Activated T-helper 1 cell treated with anti-CD3 and anti-CD28 coated beads, Interleukin-12 subunit alpha, Interleukin-12 subunit beta, Interleukin-2, Interleukin-4 antibody, amounts not matched to agents 30 ng/mL and 10 ng/mL and 1 ng/mL, durations not matched to agents 14 hours and 24 hours and 36 hours (primary cell): ENCODE results near the gene SLC45A3. TPM values are rescaled to one million over a fixed set of nuclear protein-coding genes. Genes with fewer than 3 reads are reported as not detected.
"Not testable (repeated sequence)": the region's sequence is repeated elsewhere in the genome, so short reads cannot be mapped to it uniquely, and the experiment has no call there.

Experiments used
- DNase-seq: peaks from one replicate; pipeline ENCODE4 v3.0.0; 2021; ENCODE audit warnings: low spot score
- H3K27ac Mint-ChIP-seq: one replicate; pipeline ENCODE4 v1.8.0; 2021; ENCODE audit warnings: mild to moderate bottlenecking, mixed read lengths
- H3K27me3 Mint-ChIP-seq: one replicate; pipeline ENCODE4 v1.8.0; 2022; ENCODE audit warnings: mild to moderate bottlenecking, moderate library complexity, mixed read lengths; ENCODE audit not compliant: insufficient read depth
- H3K36me3 Mint-ChIP-seq: one replicate; pipeline ENCODE4 v1.8.0; 2021; ENCODE audit warnings: low read depth, mixed read lengths
- H3K4me1 Mint-ChIP-seq: one replicate; pipeline ENCODE4 v1.8.0; 2021; ENCODE audit warnings: low read depth, mixed read lengths
- H3K4me3 Mint-ChIP-seq: one replicate; pipeline ENCODE4 v1.8.0; 2021; ENCODE audit warnings: mild to moderate bottlenecking, moderate library complexity, mixed read lengths
- H3K9me3 Mint-ChIP-seq: one replicate; pipeline ENCODE4 v1.8.0; 2021; ENCODE audit warnings: mixed read lengths
- intact Hi-C: fragments of 100-400 bp; cut with micrococcal nuclease; formaldehyde crosslinking; loops from one replicate; pipeline ENCODE4 v1.15.1; 2024
- total RNA-seq: library from RNA; stranded (reverse); gene quantifications from 2 replicates; pipeline ENCODE4 v1.2.3, GENCODE V29; 2022

SLC45A3 gene, protein sequence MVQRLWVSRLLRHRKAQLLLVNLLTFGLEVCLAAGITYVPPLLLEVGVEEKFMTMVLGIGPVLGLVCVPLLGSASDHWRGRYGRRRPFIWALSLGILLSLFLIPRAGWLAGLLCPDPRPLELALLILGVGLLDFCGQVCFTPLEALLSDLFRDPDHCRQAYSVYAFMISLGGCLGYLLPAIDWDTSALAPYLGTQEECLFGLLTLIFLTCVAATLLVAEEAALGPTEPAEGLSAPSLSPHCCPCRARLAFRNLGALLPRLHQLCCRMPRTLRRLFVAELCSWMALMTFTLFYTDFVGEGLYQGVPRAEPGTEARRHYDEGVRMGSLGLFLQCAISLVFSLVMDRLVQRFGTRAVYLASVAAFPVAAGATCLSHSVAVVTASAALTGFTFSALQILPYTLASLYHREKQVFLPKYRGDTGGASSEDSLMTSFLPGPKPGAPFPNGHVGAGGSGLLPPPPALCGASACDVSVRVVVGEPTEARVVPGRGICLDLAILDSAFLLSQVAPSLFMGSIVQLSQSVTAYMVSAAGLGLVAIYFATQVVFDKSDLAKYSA
- 0.81 and 1.1 TPM in 2 replicates for total RNA-seq

GRCh38 chr1:205680073-205680851, at the start of gene SLC45A3:
Gene SLC45A3, minus strand, starts transcription at chr1:205680509. Its CDS starts 15,853 bp downstream, at chr1:205664656.
- Mint-ChIP-seq H3K27ac (no peak within 1 kb of the TSS), H3K4me1 (peaks cover 14% of the 10 kb centered on the region), H3K27me3 (peaks cover 33% of the 10 kb centered on the region), H3K9me3 (no peaks in the 10 kb centered on the region), H3K4me3 (peak within 1 kb of the TSS; percentile 82), H3K36me3 (no peaks in the 10 kb centered on the region)
- intact Hi-C loops = loop anchor here (1.0 to 2.0 kb wide), 2 partner anchors 31 to 69 kb away; no protein-coding TSS in a partner anchor
- no peak for DNase-seq

DNA sequence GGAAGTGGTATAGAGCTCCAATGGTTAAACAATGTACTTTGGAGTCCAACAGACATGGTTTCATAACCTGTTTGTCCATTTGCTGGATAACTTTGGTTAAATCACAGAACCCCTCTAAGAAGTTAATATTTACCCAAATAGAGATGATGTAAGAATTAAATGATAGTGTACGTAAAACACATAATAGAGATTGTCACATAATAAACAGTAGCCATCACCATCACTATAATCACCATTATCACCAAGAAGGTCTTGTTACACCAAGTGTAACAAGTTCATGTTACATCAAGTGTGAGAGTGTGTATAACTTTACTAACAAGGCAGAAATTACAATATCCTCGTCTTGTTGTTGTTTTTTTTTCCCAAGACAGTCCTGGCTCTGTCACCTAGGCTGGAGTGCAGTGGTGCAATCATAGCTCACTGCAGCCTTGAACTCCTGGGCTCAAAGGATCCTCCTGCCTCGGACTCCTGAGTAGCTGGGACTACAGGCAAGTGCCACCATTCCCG, 46.4 kb upstream of the SLC45A3 start:
- H3K4me3 Mint-ChIP-seq = no peak overlapping the region
- H3K9me3 Mint-ChIP-seq = no peaks in the 10 kb centered on the region
- intact Hi-C loops = no loop called here
- H3K4me1 Mint-ChIP-seq = peaks cover 35% of the 10 kb centered on the region
- peaks cover 39% of the 10 kb centered on the region for H3K36me3 Mint-ChIP-seq
- H3K27ac Mint-ChIP-seq = no peak overlapping the region
- H3K27me3 Mint-ChIP-seq = no peaks in the 10 kb centered on the region
- no peak for DNase-seq

DNA sequence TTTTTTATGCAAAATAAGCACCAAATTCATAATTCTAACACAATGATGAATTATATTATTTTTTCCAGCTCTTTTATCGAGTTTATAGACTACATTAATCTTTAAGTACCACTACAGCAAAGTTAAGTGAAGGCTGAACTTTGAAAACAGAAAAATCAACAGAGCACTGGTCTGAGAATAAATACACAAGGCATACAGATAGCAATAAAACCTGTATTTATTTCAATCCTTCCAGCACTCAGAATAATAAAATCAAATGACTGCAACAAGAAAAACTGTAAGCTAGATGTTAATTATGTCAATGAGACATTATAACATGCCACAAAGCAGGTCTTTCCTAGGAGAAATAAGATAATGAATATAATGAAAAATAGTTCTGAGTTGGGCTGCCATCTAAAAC, 45.2 kb upstream of the SLC45A3 start:
- Mint-ChIP-seq H3K9me3 (no peaks in the 10 kb centered on the region), H3K27me3 (no peaks in the 10 kb centered on the region), H3K4me3 (no peak overlapping the region), H3K4me1 (peaks cover 31% of the 10 kb centered on the region), H3K27ac (no peak overlapping the region), H3K36me3 (peaks cover 38% of the 10 kb centered on the region)
- intact Hi-C loops = no loop called here
- DNase-seq = no peak

- intact Hi-C loops = not testable (repeated sequence)
These were observed 40.4 kb upstream of the SLC45A3 start for GRCh38 chr1:205720740-205721139.

GRCh38 chr1:205719762-205720161, 39.5 kb upstream of the SLC45A3 start:
- Mint-ChIP-seq H3K4me1 (peaks cover 37% of the 10 kb centered on the region), H3K27me3 (no peaks in the 10 kb centered on the region), H3K4me3 (peak overlapping the region; percentile 20), H3K9me3 (no peaks in the 10 kb centered on the region), H3K27ac (peak overlapping the region; percentile 70), H3K36me3 (peaks cover 57% of the 10 kb centered on the region)
- intact Hi-C loops = loop anchor here (1.0 kb wide), 2 partner anchors 29 to 53 kb away; no protein-coding TSS in a partner anchor
- no peak for DNase-seq

More at GRCh38 chr1:205720740-205721139, 40.4 kb upstream of the SLC45A3 start:
- Mint-ChIP-seq H3K4me1 (peaks cover 46% of the 10 kb centered on the region), H3K36me3 (peaks cover 58% of the 10 kb centered on the region)
- not testable (repeated sequence) for H3K27me3 Mint-ChIP-seq, H3K9me3 Mint-ChIP-seq, DNase-seq, H3K27ac Mint-ChIP-seq, H3K4me3 Mint-ChIP-seq

DNA sequence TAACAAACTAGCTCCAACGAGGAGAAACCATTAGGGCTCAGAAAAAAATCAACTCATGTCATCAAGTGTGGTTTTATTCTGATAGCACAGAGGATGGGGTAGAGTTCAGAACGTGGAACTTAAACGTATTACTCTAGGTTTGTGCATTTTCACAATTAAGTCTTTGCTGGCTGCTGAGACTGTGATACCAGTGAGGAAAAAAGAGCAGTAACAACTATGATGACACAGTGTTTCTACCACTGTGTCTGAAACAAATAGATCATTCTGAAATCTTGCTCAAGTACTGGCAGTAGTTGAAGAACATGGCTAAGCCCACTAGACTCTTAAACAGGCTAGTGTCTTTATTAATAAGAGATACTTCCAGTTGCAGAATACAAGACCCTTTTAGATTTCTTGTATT, 38.7 kb upstream of the SLC45A3 start:
- Mint-ChIP-seq H3K36me3 (peaks cover 58% of the 10 kb centered on the region), H3K27me3 (no peaks in the 10 kb centered on the region), H3K4me1 (peaks cover 34% of the 10 kb centered on the region), H3K9me3 (no peaks in the 10 kb centered on the region), H3K27ac (peak overlapping the region; percentile 42), H3K4me3 (no peak overlapping the region)
- intact Hi-C loops = loop anchor here (1.0 kb wide), 2 partner anchors 29 to 53 kb away; no protein-coding TSS in a partner anchor
- DNase-seq = no peak

- Mint-ChIP-seq H3K27ac (no peak overlapping the region), H3K9me3 (no peaks in the 10 kb centered on the region), H3K27me3 (no peaks in the 10 kb centered on the region), H3K4me3 (no peak overlapping the region), H3K36me3 (peaks cover 51% of the 10 kb centered on the region), H3K4me1 (peaks cover 33% of the 10 kb centered on the region)
- intact Hi-C loops = no loop called here
- no peak for DNase-seq
These were observed 36.2 kb upstream of the SLC45A3 start for GRCh38 chr1:205716371-205717132.

GRCh38 chr1:205715628-205716027, 35.3 kb upstream of the SLC45A3 start:
- Mint-ChIP-seq H3K4me3 (no peak overlapping the region), H3K36me3 (peaks cover 50% of the 10 kb centered on the region), H3K9me3 (no peaks in the 10 kb centered on the region), H3K4me1 (peaks cover 37% of the 10 kb centered on the region), H3K27ac (no peak overlapping the region), H3K27me3 (no peaks in the 10 kb centered on the region)
- DNase-seq = no peak
- intact Hi-C loops = no loop called here

GRCh38 chr1:205714906-205715246, 34.6 kb upstream of the SLC45A3 start:
- Mint-ChIP-seq H3K4me1 (peaks cover 30% of the 10 kb centered on the region), H3K4me3 (no peak overlapping the region), H3K36me3 (peaks cover 42% of the 10 kb centered on the region), H3K27ac (no peak overlapping the region), H3K27me3 (no peaks in the 10 kb centered on the region), H3K9me3 (no peaks in the 10 kb centered on the region)
- DNase-seq = no peak
- intact Hi-C loops = no loop called here

- Mint-ChIP-seq H3K4me3 (no peak overlapping the region), H3K4me1 (peaks cover 25% of the 10 kb centered on the region), H3K36me3 (peaks cover 37% of the 10 kb centered on the region), H3K27me3 (no peaks in the 10 kb centered on the region), H3K27ac (no peak overlapping the region), H3K9me3 (no peaks in the 10 kb centered on the region)
- intact Hi-C loops = no loop called here
- no peak for DNase-seq
These were observed 34.0 kb upstream of the SLC45A3 start for GRCh38 chr1:205714190-205714905.

DNA sequence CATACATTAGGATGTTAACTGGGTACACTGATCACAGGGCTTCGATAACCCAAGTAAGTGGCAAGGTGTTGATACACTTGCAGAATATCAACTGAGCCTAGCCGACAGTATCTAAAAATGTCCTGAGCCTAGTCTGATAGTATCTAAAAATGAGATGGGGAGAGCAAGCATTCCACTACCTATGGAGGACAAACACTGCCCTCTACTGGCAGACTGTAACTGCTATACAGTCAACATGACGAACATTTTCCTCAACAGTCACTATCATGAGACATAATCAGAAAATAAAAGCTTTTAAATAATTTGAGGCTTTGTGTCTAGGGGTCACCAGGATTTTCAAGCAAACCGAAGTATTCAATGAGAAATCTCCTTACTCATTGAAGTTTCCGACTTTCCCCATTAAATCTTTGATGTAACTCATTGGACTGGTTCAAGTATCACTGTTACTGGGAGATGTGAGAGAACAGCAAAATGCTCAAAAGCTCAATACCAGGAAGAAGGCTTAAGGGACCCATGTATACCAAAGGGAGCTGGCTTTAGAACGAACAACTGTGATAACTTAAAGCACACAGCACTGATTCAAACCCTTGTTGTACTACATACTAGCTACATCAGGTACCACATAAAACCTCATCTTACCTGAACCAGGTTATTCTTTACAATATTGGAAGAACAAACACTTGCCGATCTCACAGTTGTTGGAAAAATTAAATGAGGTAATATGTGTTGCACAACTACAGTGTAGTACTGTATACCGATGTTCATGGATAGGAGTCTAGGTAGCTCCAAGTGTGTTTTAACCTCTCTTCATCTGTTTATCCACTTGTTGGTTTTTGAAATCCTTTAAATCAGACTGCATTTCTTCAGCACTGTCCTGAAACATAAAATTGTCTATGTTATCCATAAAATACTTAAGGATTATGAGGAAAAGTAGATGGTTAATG, 31.1 kb upstream of the SLC45A3 start:
- peaks cover 16% of the 10 kb centered on the region for H3K4me1 Mint-ChIP-seq
- H3K4me3 Mint-ChIP-seq = no peak overlapping the region
- intact Hi-C loops = loop anchor here (1.0 to 2.0 kb wide), 7 partner anchors 31 to 182 kb away; partner anchors contain the start of genes ELK4, RAB29 and SLC45A3
- H3K27ac Mint-ChIP-seq = peak overlapping the region; percentile 56
- H3K36me3 Mint-ChIP-seq = peaks cover 23% of the 10 kb centered on the region
- H3K27me3 Mint-ChIP-seq = no peaks in the 10 kb centered on the region
- H3K9me3 Mint-ChIP-seq = no peaks in the 10 kb centered on the region
- DNase-seq = peak; percentile 42
